ENCODE data around the gene ELAPOR2.
A peak's percentile ranks its signal among the peaks of the same experiment; 100 is the strongest.
"Not testable (repeated sequence)": the region's sequence is repeated elsewhere in the genome, so short reads cannot be mapped to it uniquely, and the experiment has no call there.

ELAPOR2 gene, protein sequence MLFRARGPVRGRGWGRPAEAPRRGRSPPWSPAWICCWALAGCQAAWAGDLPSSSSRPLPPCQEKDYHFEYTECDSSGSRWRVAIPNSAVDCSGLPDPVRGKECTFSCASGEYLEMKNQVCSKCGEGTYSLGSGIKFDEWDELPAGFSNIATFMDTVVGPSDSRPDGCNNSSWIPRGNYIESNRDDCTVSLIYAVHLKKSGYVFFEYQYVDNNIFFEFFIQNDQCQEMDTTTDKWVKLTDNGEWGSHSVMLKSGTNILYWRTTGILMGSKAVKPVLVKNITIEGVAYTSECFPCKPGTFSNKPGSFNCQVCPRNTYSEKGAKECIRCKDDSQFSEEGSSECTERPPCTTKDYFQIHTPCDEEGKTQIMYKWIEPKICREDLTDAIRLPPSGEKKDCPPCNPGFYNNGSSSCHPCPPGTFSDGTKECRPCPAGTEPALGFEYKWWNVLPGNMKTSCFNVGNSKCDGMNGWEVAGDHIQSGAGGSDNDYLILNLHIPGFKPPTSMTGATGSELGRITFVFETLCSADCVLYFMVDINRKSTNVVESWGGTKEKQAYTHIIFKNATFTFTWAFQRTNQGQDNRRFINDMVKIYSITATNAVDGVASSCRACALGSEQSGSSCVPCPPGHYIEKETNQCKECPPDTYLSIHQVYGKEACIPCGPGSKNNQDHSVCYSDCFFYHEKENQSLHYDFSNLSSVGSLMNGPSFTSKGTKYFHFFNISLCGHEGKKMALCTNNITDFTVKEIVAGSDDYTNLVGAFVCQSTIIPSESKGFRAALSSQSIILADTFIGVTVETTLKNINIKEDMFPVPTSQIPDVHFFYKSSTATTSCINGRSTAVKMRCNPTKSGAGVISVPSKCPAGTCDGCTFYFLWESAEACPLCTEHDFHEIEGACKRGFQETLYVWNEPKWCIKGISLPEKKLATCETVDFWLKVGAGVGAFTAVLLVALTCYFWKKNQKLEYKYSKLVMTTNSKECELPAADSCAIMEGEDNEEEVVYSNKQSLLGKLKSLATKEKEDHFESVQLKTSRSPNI

GRCh38 chr7:87059525-87060287, at the start of gene ELAPOR2:
Gene ELAPOR2, minus strand, starts transcription at chr7:87059654. Its CDS starts 141 bp downstream, at chr7:87059513.
- Mint-ChIP-seq H3K36me3 (no peaks in the 10 kb centered on the region), H3K27ac (peak within 1 kb of the TSS; percentile 90), H3K27me3 (peaks cover 7% of the 10 kb centered on the region in 2 donors), H3K9me3 (no peaks in the 10 kb centered on the region), H3K4me1 (peaks cover 9 to 17% of the 10 kb centered on the region in 2 donors), H3K4me3 (peak within 1 kb of the TSS; percentile 84 to 89)
- DNase-seq (peak; percentile 81), ATAC-seq (replicated peaks) (peak; percentile 93)

DNA sequence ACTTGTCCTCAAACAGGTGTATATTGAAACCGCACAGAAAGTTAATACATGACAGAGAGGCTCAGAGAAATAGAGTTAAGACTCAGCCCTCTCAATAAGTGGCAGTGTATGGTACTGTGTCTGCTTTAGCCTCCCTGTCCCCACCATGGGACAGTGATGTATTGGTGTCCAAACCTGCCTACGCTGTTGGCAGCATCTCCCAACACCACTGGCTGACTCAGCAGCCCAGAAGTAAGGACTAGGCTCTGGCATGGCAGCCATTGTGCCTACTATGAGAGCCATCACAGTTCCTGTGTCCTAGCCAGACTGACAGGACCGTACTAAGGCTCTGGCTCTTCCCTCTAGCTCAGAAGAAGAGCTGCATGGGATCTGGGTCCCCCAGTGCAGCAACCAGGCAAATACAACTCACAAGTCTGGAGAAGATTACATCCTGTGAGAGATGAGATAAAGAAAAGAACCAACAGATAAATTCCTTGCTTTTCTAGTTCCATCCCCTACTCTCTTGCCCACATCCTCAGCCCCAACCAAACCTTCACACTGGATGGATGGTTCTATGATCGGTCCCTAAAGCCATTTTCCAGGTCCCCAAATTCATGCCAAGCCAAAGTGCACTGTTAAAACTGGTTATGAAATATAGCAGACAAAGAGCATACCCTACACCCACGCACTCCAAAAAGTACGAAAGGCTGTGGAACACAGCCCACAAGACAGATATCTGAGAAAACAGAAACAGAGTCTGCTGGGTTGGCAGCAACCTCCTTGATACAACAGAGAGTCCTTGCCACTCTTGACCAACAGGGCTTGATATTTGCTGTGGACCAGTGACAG, 48.7 kb upstream of the ELAPOR2 start:
- H3K4me3 Mint-ChIP-seq: no peak overlapping the region
- no peaks in the 10 kb centered on the region for H3K4me1 Mint-ChIP-seq
- no peaks in the 10 kb centered on the region for H3K36me3 Mint-ChIP-seq
- peaks cover 14 to 30% of the 10 kb centered on the region in 2 donors for H3K27me3 Mint-ChIP-seq
- H3K27ac Mint-ChIP-seq: no peak overlapping the region
- peaks cover 0 to 4% of the 10 kb centered on the region in 2 donors for H3K9me3 Mint-ChIP-seq
- peak in 1 of 2 donors; percentile 19 for ATAC-seq (replicated peaks)
- DNase-seq: no peak

- no peak for ATAC-seq (replicated peaks)
- Mint-ChIP-seq H3K27ac (no peak overlapping the region), H3K4me3 (no peak overlapping the region), H3K9me3 (peaks cover 0 to 4% of the 10 kb centered on the region in 2 donors), H3K36me3 (no peaks in the 10 kb centered on the region), H3K27me3 (peaks cover 16 to 30% of the 10 kb centered on the region in 2 donors), H3K4me1 (no peaks in the 10 kb centered on the region)
- no peak for DNase-seq
These were observed 47.6 kb upstream of the ELAPOR2 start for GRCh38 chr7:87106974-87107612.

GRCh38 chr7:87105401-87105800, 45.9 kb upstream of the ELAPOR2 start:
- no peaks in the 10 kb centered on the region for H3K36me3 Mint-ChIP-seq
- ATAC-seq (replicated peaks): no peak
- H3K4me1 Mint-ChIP-seq: no peaks in the 10 kb centered on the region
- DNase-seq: no peak
- H3K27ac Mint-ChIP-seq: no peak overlapping the region
- peaks cover 0 to 4% of the 10 kb centered on the region in 2 donors for H3K9me3 Mint-ChIP-seq
- no peak overlapping the region for H3K4me3 Mint-ChIP-seq
- peaks cover 20 to 30% of the 10 kb centered on the region in 2 donors for H3K27me3 Mint-ChIP-seq

GRCh38 chr7:87100326-87100725, 40.9 kb upstream of the ELAPOR2 start:
- peaks cover 0 to 2% of the 10 kb centered on the region in 2 donors for H3K36me3 Mint-ChIP-seq
- peaks cover 2 to 5% of the 10 kb centered on the region in 2 donors for H3K9me3 Mint-ChIP-seq
- no peak overlapping the region for H3K4me3 Mint-ChIP-seq
- H3K27ac Mint-ChIP-seq: no peak overlapping the region
- DNase-seq: no peak
- no peaks in the 10 kb centered on the region for H3K4me1 Mint-ChIP-seq
- peaks cover 7 to 13% of the 10 kb centered on the region in 2 donors for H3K27me3 Mint-ChIP-seq
- no peak for ATAC-seq (replicated peaks)

GRCh38 chr7:87097375-87097774, 37.9 kb upstream of the ELAPOR2 start:
- not testable (repeated sequence) for H3K36me3 Mint-ChIP-seq; H3K9me3 Mint-ChIP-seq; H3K27ac Mint-ChIP-seq; ATAC-seq (replicated peaks); H3K4me3 Mint-ChIP-seq; DNase-seq; H3K4me1 Mint-ChIP-seq
- H3K27me3 Mint-ChIP-seq: peaks cover 14% of the 10 kb centered on the region in 2 donors

GRCh38 chr7:87094322-87094721, 34.9 kb upstream of the ELAPOR2 start:
- no peak overlapping the region for H3K27ac Mint-ChIP-seq
- DNase-seq (no peak), ATAC-seq (replicated peaks) (no peak)
- no peaks in the 10 kb centered on the region for H3K4me1 Mint-ChIP-seq
- peaks cover 2 to 3% of the 10 kb centered on the region in 2 donors for H3K9me3 Mint-ChIP-seq
- H3K36me3 Mint-ChIP-seq: peaks cover 0 to 2% of the 10 kb centered on the region in 2 donors
- H3K27me3 Mint-ChIP-seq: peaks cover 11 to 14% of the 10 kb centered on the region in 2 donors
- no peak overlapping the region for H3K4me3 Mint-ChIP-seq

- Mint-ChIP-seq H3K27me3 (peaks cover 11 to 14% of the 10 kb centered on the region in 2 donors), H3K27ac (no peak overlapping the region), H3K4me1 (no peaks in the 10 kb centered on the region), H3K4me3 (no peak overlapping the region), H3K36me3 (peaks cover 0 to 2% of the 10 kb centered on the region in 2 donors), H3K9me3 (peaks cover 2 to 3% of the 10 kb centered on the region in 2 donors)
- ATAC-seq (replicated peaks): no peak
- DNase-seq: no peak
These were observed 33.2 kb upstream of the ELAPOR2 start for GRCh38 chr7:87092568-87093091.

- no peak overlapping the region for H3K4me3 Mint-ChIP-seq
These were observed 32.1 kb upstream of the ELAPOR2 start for GRCh38 chr7:87091487-87092066.

GRCh38 chr7:87083865-87084519, 24.5 kb upstream of the ELAPOR2 start:
- H3K27ac Mint-ChIP-seq: no peak overlapping the region
- H3K4me1 Mint-ChIP-seq: no peaks in the 10 kb centered on the region
- ATAC-seq (replicated peaks) (no peak), DNase-seq (no peak)
- H3K27me3 Mint-ChIP-seq: peaks cover 4 to 23% of the 10 kb centered on the region in 2 donors
- H3K9me3 Mint-ChIP-seq: no peaks in the 10 kb centered on the region
- H3K4me3 Mint-ChIP-seq: no peak overlapping the region
- H3K36me3 Mint-ChIP-seq: no peaks in the 10 kb centered on the region

More at GRCh38 chr7:87091487-87092066, 32.1 kb upstream of the ELAPOR2 start:
- Mint-ChIP-seq H3K4me1 (no peaks in the 10 kb centered on the region), H3K27ac (no peak overlapping the region), H3K9me3 (peaks cover 2 to 3% of the 10 kb centered on the region in 2 donors), H3K36me3 (peaks cover 0 to 2% of the 10 kb centered on the region in 2 donors), H3K27me3 (peaks cover 11 to 15% of the 10 kb centered on the region in 2 donors)
- DNase-seq (no peak), ATAC-seq (replicated peaks) (no peak)

- DNase-seq (no peak), ATAC-seq (replicated peaks) (no peak)
- H3K36me3 Mint-ChIP-seq: no peaks in the 10 kb centered on the region
- no peaks in the 10 kb centered on the region for H3K4me1 Mint-ChIP-seq
- no peak overlapping the region for H3K4me3 Mint-ChIP-seq
- H3K27me3 Mint-ChIP-seq: peaks cover 6 to 36% of the 10 kb centered on the region in 2 donors
- H3K9me3 Mint-ChIP-seq: no peaks in the 10 kb centered on the region
- H3K27ac Mint-ChIP-seq: no peak overlapping the region
These were observed 23.2 kb upstream of the ELAPOR2 start for GRCh38 chr7:87082675-87083074.

Data from stimulated activated naive B cell treated with anti-CD40 and anti-IgM and Interleukin-4, amounts not matched to agents 10 μg/mL and 1 μg/mL and 100 μg/mL, for 72 hours (primary cell).